Transverse colon (tissue), 4 donors: Measurements from ENCODE around the gene MINDY1. TPM values are rescaled to one million over a fixed set of nuclear protein-coding genes. Genes with fewer than 3 reads are reported as not detected.

Experiments used
- DNase-seq: peaks from one replicate; pipeline ENCODE4 v3.0.0-alpha.2; 2019
- H3K27ac ChIP-seq, 4 donors: fragments of 200-600 bp; sonication (generic); 2 replicates each; pipeline ENCODE4 v1.5.1; 2016 to 2018; ENCODE audit warnings: inconsistent platforms in 4 of 4
- H3K27me3 ChIP-seq: fragments of 200-600 bp; sonication (generic); 2 replicates; pipeline ENCODE4 v1.5.1; 2017; ENCODE audit warnings: inconsistent platforms
- H3K36me3 ChIP-seq, 4 donors: fragments of 200-600 bp; sonication (generic); 2 replicates each; pipeline ENCODE4 v1.5.1; 2017 to 2019; ENCODE audit warnings: inconsistent platforms in 4 of 4
- H3K4me1 ChIP-seq, 4 donors: fragments of 200-600 bp; sonication (generic); 2 replicates each; pipeline ENCODE4 v1.5.1; 2017 to 2020; ENCODE audit warnings: inconsistent platforms in 4 of 4
- H3K4me3 ChIP-seq, 4 donors: fragments of 200-600 bp; sonication (generic); 1 replicate in 1 of 4; 2 replicates in 3 of 4; pipeline versions ENCODE4 v1.5.1 to v1.6.1; 2017 to 2019; ENCODE audit warnings: inconsistent platforms in 4 of 4
- H3K9me3 ChIP-seq, 2 donors: fragments of 200-600 bp; sonication (generic); 2 replicates each; pipeline ENCODE4 v1.5.1; 2017 to 2019; ENCODE audit warnings: inconsistent platforms in 2 of 2
- CTCF ChIP-seq, 5 experiments: fragments of 200-600 bp in 3 of 5; fragments of 450-650 bp in 2 of 5; sonication (generic) in 3 of 5; IDR thresholded peaks; 1 replicate in 2 of 5; 2 replicates in 3 of 5; pipeline ENCODE4 v1.5.1; 2016 to 2017; ENCODE audit warnings: antibody characterized with exemption in 5 of 5, inconsistent platforms in 3 of 5, mild to moderate bottlenecking in 2 of 5, moderate library complexity in 1 of 5
- EP300 ChIP-seq: sonication (generic); formaldehyde crosslinking; IDR thresholded peaks from one replicate; pipeline ENCODE4 v1.6.1; 2017; ENCODE audit warnings: antibody characterized with exemption, low read depth
- POLR2A ChIP-seq: fragments of 450-650 bp; IDR thresholded peaks from one replicate; pipeline ENCODE4 v1.6.1; 2016; ENCODE audit warnings: antibody characterized with exemption, mild to moderate bottlenecking, moderate library complexity
- POLR2AphosphoS5 ChIP-seq, 3 donors: sonication (generic); formaldehyde crosslinking; IDR thresholded peaks; one replicate each; pipeline ENCODE4 v1.6.1; 2016; ENCODE audit warnings: antibody characterized with exemption in 3 of 3
- WGBS, 2 donors: methylation state at CpG; one replicate each; pipeline ENCODE4 v1.1.5; 2018; ENCODE audit warnings: low coverage in 1 of 2; 5-methylcytosine and 5-hydroxymethylcytosine counted together
- in situ Hi-C, 4 donors: fragments of 200-750 bp; cut with MboI; loops; one replicate each; pipeline versions ENCODE4 v1.15.0 to v1.15.1; 2017; ENCODE audit warnings: low sequenced_read_pairs in 3 of 4, low pct_ligation_motif_present in 1 of 4, low pct_unique_long_range_greater_than_20kb in 1 of 4
- intact Hi-C: fragments of 100-400 bp; cut with DNase I; formaldehyde crosslinking; loops from one replicate; pipeline ENCODE4 v1.15.1; 2023; ENCODE audit warnings: low total_unique reads
- total RNA-seq, 4 donors: library from RNA; depleted of rRNA; stranded (reverse); fragments of >200 nt; gene quantifications; one replicate each; pipeline ENCODE4 v1.1.0, GENCODE V29; 2016

Gene MINDY1
- total RNA-seq, 4 donors from 2014 or later: 27.7 to 66.2 (median 54.8) TPM

GRCh38 chr1:151000408-151000807, 6.3 kb downstream of the MINDY1 start:
- in situ Hi-C loops (no loop called here), intact Hi-C loops (no loop called here)
- H3K27me3 ChIP-seq: no peaks in the 10 kb centered on the region
- H3K4me1 ChIP-seq: peaks cover 18 to 41% (median 22%) of the 10 kb centered on the region in 4 donors
- H3K27ac ChIP-seq: no peak overlapping the region
- no peak for DNase-seq
- H3K4me3 ChIP-seq: no peak overlapping the region
- 91% methylated on average over 3 of the region's 3 CpGs; no CpG with 5 or more reads in 1 of the 2 donors for WGBS, 2 donors
- peaks cover 0 to 23% (median 7%) of the 10 kb centered on the region in 4 donors for H3K36me3 ChIP-seq
- no peaks in the 10 kb centered on the region for H3K9me3 ChIP-seq
- TF ChIP-seq POLR2AphosphoS5 (IDR thresholded peaks at IDR 0.05) (no peak), POLR2A (no peak), EP300 (no peak), CTCF (IDR thresholded peaks at IDR 0.05) (no peak)

GRCh38 chr1:150999926-151000325, 6.8 kb downstream of the MINDY1 start:
- in situ Hi-C loops (loop anchor here in 1 of 4 donors (10.0 kb wide), 1 partner anchor 175 kb away; no protein-coding TSS in a partner anchor), intact Hi-C loops (no loop called here)
- Histone ChIP-seq H3K4me1 (peaks cover 15 to 36% (median 18%) of the 10 kb centered on the region in 4 donors), H3K27ac (no peak overlapping the region), H3K27me3 (no peaks in the 10 kb centered on the region), H3K36me3 (peaks cover 0 to 23% (median 7%) of the 10 kb centered on the region in 4 donors), H3K9me3 (no peaks in the 10 kb centered on the region), H3K4me3 (no peak overlapping the region)
- no peak for TF ChIP-seq POLR2AphosphoS5 (IDR thresholded peaks at IDR 0.05)
- TF ChIP-seq POLR2A: no peak
- TF ChIP-seq EP300: no peak
- TF ChIP-seq CTCF (IDR thresholded peaks at IDR 0.05): no peak
- 67 to 95% methylated on average over 1 to 2 of the region's 2 CpGs for WGBS, 2 donors
- DNase-seq: no peak

GRCh38 chr1:150999051-150999674, 7.5 kb downstream of the MINDY1 start:
- H3K9me3 ChIP-seq: no peaks in the 10 kb centered on the region
- 85 to 100% methylated on average over 5 to 17 of the region's 17 CpGs for WGBS, 2 donors
- intact Hi-C loops (no loop called here), in situ Hi-C loops (loop anchor here in 1 of 4 donors (10.0 kb wide), 1 partner anchor 174 kb away; no protein-coding TSS in a partner anchor)
- no peak overlapping the region for H3K27ac ChIP-seq
- H3K4me1 ChIP-seq: peaks cover 7 to 29% (median 10%) of the 10 kb centered on the region in 4 donors
- no peaks in the 10 kb centered on the region for H3K27me3 ChIP-seq
- no peak overlapping the region for H3K4me3 ChIP-seq
- H3K36me3 ChIP-seq: peaks cover 0 to 23% (median 7%) of the 10 kb centered on the region in 4 donors
- TF ChIP-seq POLR2AphosphoS5 (IDR thresholded peaks at IDR 0.05): no peak
- TF ChIP-seq POLR2A: no peak
- TF ChIP-seq EP300: no peak
- TF ChIP-seq CTCF (IDR thresholded peaks at IDR 0.05): no peak
- DNase-seq: no peak

DNA sequence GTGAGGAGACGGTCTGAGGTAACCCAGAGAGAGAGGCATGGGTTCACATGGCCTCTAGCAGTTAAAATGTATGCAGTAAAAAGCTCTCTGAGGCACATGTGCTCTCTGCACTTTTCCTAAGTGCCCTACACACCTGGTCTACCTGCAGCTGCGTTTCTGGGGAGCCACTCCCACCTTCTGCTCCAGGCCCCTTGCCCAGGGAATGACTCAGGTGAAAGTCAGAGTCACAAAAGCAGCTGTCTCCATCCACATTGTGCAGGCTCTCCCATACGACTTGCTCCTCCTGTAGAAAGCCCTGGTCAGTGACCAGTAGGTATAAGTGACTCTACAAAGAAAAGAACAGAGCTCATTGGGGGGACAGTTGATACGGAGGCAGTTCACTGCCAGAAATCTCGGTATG, 8.8 kb downstream of the MINDY1 start:
- DNase-seq: no peak
- TF ChIP-seq POLR2A: no peak
- no peak for TF ChIP-seq CTCF (IDR thresholded peaks at IDR 0.05)
- TF ChIP-seq POLR2AphosphoS5 (IDR thresholded peaks at IDR 0.05): no peak
- TF ChIP-seq EP300: no peak
- Histone ChIP-seq H3K4me1 (peaks cover 0 to 17% (median under 1%) of the 10 kb centered on the region in 4 donors), H3K9me3 (no peaks in the 10 kb centered on the region), H3K27ac (no peak overlapping the region), H3K36me3 (peaks cover 0 to 23% (median 7%) of the 10 kb centered on the region in 4 donors), H3K4me3 (no peak overlapping the region), H3K27me3 (no peaks in the 10 kb centered on the region)
- intact Hi-C loops: no loop called here
- in situ Hi-C loops: loop anchor here in 1 of 4 donors (10.0 kb wide), 1 partner anchor 173 kb away; no protein-coding TSS in a partner anchor
- WGBS, 2 donors: 58 to 83% methylated on average over 2 to 5 of the region's 5 CpGs
